Measurements from ENCODE around the gene NOD2.
A peak's percentile ranks its signal among the peaks of the same experiment; 100 is the strongest.

NOD2 gene

GRCh38 chr16:50774960-50775359 is 81.6 kb downstream of the NOD2 start:
- in situ Hi-C loops (cut with HindIII; ENCODE audit: low sequenced_read_pairs): no loop called here

GRCh38 chr16:50776037-50776436 is 82.6 kb downstream of the NOD2 start:
- no peak for TF ChIP-seq CTCF (IDR thresholded peaks at IDR 0.05; ENCODE audit: low read depth, low read length, missing control alignments)
- no peak overlapping the region for H3K4me3 ChIP-seq (ENCODE audit: low read depth, low read length)
- DNase-seq (ENCODE audit: low read depth): no peak
- in situ Hi-C loops (cut with HindIII; ENCODE audit: low sequenced_read_pairs): no loop called here

More at GRCh38 chr16:50774960-50775359, 81.6 kb downstream of the NOD2 start:
- DNase-seq (ENCODE audit: low read depth): no peak
- TF ChIP-seq CTCF (IDR thresholded peaks at IDR 0.05; ENCODE audit: low read depth, low read length, missing control alignments): no peak
- no peak overlapping the region for H3K4me3 ChIP-seq (ENCODE audit: low read depth, low read length)

- no peak for DNase-seq (ENCODE audit: low read depth)
- in situ Hi-C loops (cut with HindIII; ENCODE audit: low sequenced_read_pairs): no loop called here
- H3K4me3 ChIP-seq (ENCODE audit: low read depth, low read length): no peak overlapping the region
- no peak for TF ChIP-seq CTCF (IDR thresholded peaks at IDR 0.05; ENCODE audit: low read depth, low read length, missing control alignments)
These were observed 85.1 kb downstream of the NOD2 start for GRCh38 chr16:50778284-50779163.

GRCh38 chr16:50781043-50781442 is 87.6 kb downstream of the NOD2 start:
- TF ChIP-seq CTCF (IDR thresholded peaks at IDR 0.05; ENCODE audit: low read depth, low read length, missing control alignments): peak; percentile 2

GRCh38 chr16:50781518-50781917 is 88.1 kb downstream of the NOD2 start:
- in situ Hi-C loops (cut with HindIII; ENCODE audit: low sequenced_read_pairs): no loop called here
- TF ChIP-seq CTCF (IDR thresholded peaks at IDR 0.05; ENCODE audit: low read depth, low read length, missing control alignments): no peak
- no peak for DNase-seq (ENCODE audit: low read depth)
- H3K4me3 ChIP-seq (ENCODE audit: low read depth, low read length): no peak overlapping the region

More at GRCh38 chr16:50781043-50781442, 87.6 kb downstream of the NOD2 start:
- in situ Hi-C loops (cut with HindIII; ENCODE audit: low sequenced_read_pairs): no loop called here
- DNase-seq (ENCODE audit: low read depth): no peak
- no peak overlapping the region for H3K4me3 ChIP-seq (ENCODE audit: low read depth, low read length)
